Right forelimb (tissue), 1 donor: ENCODE results near the gene UBASH3A.

ENCODE experiments used
- DNase-seq: peaks from one replicate; pipeline ENCODE4 v3.0.0-alpha.2; 2018

UBASH3A gene

GRCh38 chr21:42495765-42496119, 92.0 kb downstream of the UBASH3A start:
- DNase-seq, result no peak

DNA sequence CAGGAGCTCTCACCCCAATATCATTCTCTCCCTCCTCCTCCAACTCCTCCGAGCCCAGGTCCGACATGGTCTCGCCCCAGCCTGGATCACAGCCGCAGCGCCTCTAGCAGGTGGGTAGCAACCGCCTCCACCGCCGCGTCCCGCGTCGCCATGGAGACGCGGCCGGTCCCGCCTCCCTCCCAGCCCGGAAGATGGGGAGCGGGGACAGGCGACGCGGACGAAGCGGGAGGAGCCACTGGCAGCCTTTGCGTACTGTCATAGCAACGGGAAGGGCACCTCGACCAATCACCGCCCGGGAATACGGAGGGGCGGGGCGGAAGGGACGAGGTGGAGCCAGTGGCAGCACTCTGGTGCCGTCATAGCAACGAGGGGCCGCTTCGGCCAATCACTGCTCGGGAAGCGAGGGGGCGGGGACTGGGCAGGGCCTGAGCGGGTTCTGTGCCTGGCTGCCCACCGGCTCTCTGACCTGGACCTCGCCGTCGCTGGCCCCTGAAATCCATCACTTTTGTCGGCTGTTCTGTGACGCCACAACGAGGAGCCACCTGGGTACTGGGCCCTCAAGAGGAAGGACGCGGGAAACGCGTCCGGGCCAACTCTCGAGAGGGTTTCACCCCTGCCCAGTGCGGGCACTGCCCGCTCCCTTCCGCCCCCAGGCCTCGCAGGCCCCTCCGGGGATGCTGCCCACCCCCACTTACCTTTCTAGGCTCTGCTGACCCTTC, 92.6 kb downstream of the UBASH3A start, which contains the start of gene RSPH1:
RSPH1 (minus strand) TSS at position 105 of the 719 bp plus-strand sequence; CDS start at position 67, 38 bp downstream.
- peak; percentile 100 for DNase-seq

DNA sequence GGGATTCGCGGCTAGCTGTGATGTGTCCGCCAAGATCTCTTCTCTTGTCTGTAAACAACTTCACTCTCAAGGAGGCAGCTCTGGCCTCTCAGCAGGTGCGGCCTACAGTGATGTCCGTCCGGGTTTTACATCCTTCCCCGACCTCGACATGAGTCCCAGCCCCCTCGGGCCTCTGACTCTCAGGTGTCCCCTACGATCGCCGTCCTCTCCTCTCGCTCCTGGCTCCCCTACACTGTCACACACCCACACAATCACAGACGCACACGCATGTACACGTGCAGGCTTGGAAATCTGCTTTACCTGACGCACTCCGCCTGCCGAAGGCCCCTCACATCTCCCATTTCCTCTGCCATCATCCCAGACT, 93.1 kb downstream of the UBASH3A start:
- DNase-seq, result no peak
